Mesothelial cell of epicardium (in vitro differentiated cells): ENCODE measurements around the gene ELK4. TPM values are rescaled to one million over a fixed set of nuclear protein-coding genes. Genes with fewer than 3 reads are reported as not detected.

ENCODE experiments used
- DNase-seq, 2 experiments: peaks; one replicate each; pipeline ENCODE4 v3.0.0; 2021; ENCODE audit warnings: low spot score in 2 of 2; ENCODE audit not compliant: unreplicated experiment in 2 of 2
- H3K27ac Mint-ChIP-seq: 2 replicates; pipeline ENCODE4 v1.8.0; 2021; ENCODE audit warnings: mixed read lengths
- H3K27me3 Mint-ChIP-seq: 2 replicates; pipeline ENCODE4 v1.8.0; 2021; ENCODE audit warnings: low read depth, mixed read lengths
- H3K36me3 Mint-ChIP-seq: 2 replicates; pipeline ENCODE4 v1.8.0; 2021; ENCODE audit warnings: mixed read lengths
- H3K4me1 Mint-ChIP-seq: 2 replicates; pipeline ENCODE4 v1.8.0; 2021; ENCODE audit warnings: mixed read lengths
- H3K4me3 Mint-ChIP-seq: 2 replicates; pipeline ENCODE4 v1.8.0; 2021; ENCODE audit warnings: mild to moderate bottlenecking, moderate library complexity, mixed read lengths
- H3K9me3 Mint-ChIP-seq: 2 replicates; pipeline ENCODE4 v1.8.0; 2021; ENCODE audit warnings: mixed read lengths
- total RNA-seq: library from RNA; stranded (reverse); gene quantifications from 3 replicates; pipeline ENCODE4 v1.2.1, GENCODE V29; 2021
- TF ChIP-seq, protein P1 (sequence below): fragments of 200-600 bp; sonication (generic); IDR thresholded peaks from one replicate; pipeline ENCODE4 v1.5.0; 2021; ENCODE audit warnings: antibody characterized with exemption; ENCODE audit not compliant: unreplicated experiment

Gene ELK4
- total RNA-seq, 1 donor from 2014 or later, result 36.8 TPM

DNA sequence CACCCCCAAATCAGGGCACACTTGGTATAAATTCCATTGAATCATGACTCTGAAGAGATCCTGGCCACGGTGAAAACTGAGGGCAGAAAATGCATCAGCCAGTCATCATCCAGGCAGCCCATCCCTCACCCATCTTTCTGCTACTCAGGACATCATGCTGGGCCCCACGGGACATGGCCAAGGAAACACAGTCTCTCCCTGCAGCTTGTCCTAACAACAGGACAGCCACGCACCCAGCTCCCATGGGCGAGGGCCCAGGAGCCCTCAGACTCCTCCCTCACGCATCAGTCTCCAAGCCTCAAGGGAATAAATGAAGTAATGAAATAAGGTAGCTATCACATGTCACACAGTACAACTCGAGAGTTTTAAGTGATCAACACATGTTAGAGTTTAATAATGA is 37.8 kb downstream of the ELK4 start:
- no peak for DNase-seq
- no peak overlapping the region for H3K4me3 Mint-ChIP-seq
- no peaks in the 10 kb centered on the region for H3K9me3 Mint-ChIP-seq
- H3K27me3 Mint-ChIP-seq, result peaks cover 8% of the 10 kb centered on the region
- H3K4me1 Mint-ChIP-seq, result peaks cover 7% of the 10 kb centered on the region
- TF ChIP-seq, protein P1, sequence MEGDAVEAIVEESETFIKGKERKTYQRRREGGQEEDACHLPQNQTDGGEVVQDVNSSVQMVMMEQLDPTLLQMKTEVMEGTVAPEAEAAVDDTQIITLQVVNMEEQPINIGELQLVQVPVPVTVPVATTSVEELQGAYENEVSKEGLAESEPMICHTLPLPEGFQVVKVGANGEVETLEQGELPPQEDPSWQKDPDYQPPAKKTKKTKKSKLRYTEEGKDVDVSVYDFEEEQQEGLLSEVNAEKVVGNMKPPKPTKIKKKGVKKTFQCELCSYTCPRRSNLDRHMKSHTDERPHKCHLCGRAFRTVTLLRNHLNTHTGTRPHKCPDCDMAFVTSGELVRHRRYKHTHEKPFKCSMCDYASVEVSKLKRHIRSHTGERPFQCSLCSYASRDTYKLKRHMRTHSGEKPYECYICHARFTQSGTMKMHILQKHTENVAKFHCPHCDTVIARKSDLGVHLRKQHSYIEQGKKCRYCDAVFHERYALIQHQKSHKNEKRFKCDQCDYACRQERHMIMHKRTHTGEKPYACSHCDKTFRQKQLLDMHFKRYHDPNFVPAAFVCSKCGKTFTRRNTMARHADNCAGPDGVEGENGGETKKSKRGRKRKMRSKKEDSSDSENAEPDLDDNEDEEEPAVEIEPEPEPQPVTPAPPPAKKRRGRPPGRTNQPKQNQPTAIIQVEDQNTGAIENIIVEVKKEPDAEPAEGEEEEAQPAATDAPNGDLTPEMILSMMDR, result no peak
- H3K36me3 Mint-ChIP-seq, result peaks cover 5% of the 10 kb centered on the region
- no peak overlapping the region for H3K27ac Mint-ChIP-seq

DNA sequence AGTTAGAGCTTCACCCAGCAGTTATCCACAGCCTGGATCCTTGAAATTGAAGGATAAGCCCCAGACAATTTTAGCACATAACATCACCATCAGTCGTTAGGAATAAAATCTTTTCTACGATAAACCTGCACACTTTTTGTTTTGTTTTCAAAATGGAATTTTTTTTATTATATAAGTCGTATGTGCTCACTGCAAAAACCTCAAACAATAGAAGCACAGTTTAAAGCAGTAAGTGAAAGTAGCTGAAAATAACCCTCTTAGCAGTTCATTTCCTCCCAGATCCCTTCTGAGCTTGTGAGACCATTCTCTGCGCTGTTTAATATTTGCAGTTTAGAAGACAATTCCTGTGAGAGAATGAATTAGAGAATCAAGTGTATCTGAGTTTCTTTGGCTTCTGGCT is 38.3 kb downstream of the ELK4 start:
- H3K4me1 Mint-ChIP-seq, result peaks cover 5% of the 10 kb centered on the region
- no peak overlapping the region for H3K27ac Mint-ChIP-seq
- TF ChIP-seq, protein P1, result no peak
- H3K36me3 Mint-ChIP-seq, result peaks cover 5% of the 10 kb centered on the region
- peaks cover 10% of the 10 kb centered on the region for H3K27me3 Mint-ChIP-seq
- no peak for DNase-seq
- no peaks in the 10 kb centered on the region for H3K9me3 Mint-ChIP-seq
- no peak overlapping the region for H3K4me3 Mint-ChIP-seq

DNA sequence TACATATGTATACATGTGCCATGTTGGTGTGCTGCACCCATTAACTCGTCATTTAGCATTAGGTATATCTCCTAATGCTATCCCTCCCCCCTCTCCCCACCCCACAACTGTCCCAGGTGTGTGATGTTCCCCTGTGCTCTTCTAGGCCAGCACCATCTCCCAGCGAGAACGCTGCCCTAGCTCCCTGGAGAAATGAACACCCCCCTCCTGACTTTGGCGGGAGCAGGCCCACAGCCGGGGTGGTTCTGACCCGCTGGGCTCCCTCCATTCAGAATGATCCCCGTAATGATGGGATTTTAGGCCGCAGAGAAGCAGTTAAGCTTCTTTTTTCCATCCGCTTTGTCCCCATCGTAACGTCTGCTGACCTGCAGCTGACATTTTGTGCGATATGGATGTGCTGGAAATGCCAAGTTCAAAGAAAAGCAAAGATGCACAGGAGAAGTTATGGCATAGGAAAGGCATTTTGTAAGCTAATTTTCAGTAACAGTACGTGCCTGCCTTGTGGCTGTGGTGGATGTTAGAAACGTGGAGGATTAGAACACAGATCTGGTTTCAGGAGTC is 39.3 kb downstream of the ELK4 start:
- H3K4me3 Mint-ChIP-seq, result peak overlapping the region; percentile 42
- DNase-seq, result no peak
- H3K36me3 Mint-ChIP-seq, result peaks cover 3% of the 10 kb centered on the region
- TF ChIP-seq, protein P1, result no peak
- H3K27ac Mint-ChIP-seq, result no peak overlapping the region
- peaks cover 3% of the 10 kb centered on the region for H3K4me1 Mint-ChIP-seq
- peaks cover 10% of the 10 kb centered on the region for H3K27me3 Mint-ChIP-seq
- no peaks in the 10 kb centered on the region for H3K9me3 Mint-ChIP-seq

DNA sequence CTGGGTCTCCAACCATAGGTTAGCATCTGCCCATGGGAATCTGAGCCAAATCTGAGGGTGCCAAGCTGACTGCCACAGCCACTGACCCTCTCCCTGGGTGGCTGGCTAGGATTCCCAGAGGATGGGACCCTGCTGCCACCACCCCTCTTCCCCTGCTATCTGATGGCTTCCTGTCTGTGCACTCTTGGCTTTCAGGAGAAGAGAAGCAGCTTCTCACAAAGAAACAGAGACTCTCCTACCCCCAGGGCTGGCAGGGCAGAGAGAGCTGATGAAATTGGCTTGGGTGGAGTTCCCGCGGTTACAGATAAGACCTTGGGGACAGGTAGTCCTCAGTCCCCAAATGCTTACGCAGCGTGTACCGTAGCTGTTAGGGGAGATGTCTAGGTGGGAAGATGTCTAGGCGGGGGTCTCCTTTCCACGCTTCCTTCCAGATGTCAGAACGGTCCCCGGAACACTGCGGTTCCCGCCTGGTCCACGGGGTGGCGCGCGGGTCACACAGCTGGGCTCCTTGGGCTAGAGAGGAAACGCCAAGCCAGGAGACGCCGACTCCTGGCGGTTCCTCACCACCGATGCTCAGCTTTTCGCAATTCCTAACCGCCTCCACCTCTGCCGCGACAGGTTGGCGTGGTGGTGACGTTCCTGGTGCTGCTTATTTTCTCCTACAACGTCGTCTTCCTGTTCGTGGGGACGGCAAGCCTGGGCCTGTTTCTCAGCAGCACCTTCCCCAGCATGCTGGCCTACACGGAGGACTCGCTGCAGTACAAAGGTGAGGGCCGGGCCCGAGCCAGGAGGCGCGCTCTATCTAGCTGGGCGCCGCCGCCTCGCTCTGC is 40.1 kb downstream of the ELK4 start:
- peak; percentile 83 to 97 for DNase-seq
- no peaks in the 10 kb centered on the region for H3K9me3 Mint-ChIP-seq
- H3K4me3 Mint-ChIP-seq, result peak overlapping the region; percentile 74
- peaks cover 3% of the 10 kb centered on the region for H3K4me1 Mint-ChIP-seq
- H3K36me3 Mint-ChIP-seq, result peaks cover 2% of the 10 kb centered on the region
- TF ChIP-seq, protein P1, result peak; percentile 91
- peaks cover 10% of the 10 kb centered on the region for H3K27me3 Mint-ChIP-seq
- peak overlapping the region; percentile 56 for H3K27ac Mint-ChIP-seq

DNA sequence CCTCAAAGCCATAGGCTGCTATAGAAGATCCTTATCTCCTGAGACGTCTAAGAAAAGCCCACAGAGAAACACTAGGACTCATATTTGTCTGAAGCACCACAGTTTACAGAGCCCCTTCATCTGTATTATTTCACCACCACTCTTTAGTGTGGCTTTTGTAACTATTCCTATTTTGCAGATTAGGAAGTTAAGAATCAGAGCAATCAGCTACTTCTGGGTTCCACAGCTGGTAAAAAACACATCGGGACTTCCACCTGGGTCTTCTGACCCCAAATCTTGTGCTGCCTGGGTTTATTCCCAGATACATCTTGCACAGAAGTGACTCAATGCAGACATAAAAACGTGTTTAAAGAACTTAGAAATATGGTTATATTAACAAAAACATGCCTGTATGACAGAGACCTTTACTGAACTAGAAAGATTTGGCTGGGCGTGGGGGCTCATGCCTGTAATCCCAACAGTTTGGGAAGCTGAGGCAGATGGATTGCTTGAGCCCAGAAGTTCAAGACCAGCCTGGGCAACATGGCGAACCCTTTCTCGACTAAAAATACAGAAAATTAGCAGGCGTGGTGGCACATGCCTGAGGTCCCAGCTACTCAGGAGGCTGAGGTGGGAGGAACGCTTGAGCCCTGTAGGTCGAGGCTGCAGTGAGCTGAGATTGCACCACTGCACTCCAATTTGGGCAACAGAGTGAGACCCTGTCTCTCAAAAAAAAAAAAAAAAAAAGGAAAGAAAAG is 40.9 kb downstream of the ELK4 start:
- DNase-seq, result no peak
- Mint-ChIP-seq H3K4me3 (no peak overlapping the region), H3K27ac (no peak overlapping the region), H3K27me3 (peaks cover 10% of the 10 kb centered on the region), H3K4me1 (peaks cover 3% of the 10 kb centered on the region), H3K36me3 (peaks cover 2% of the 10 kb centered on the region), H3K9me3 (no peaks in the 10 kb centered on the region)
- TF ChIP-seq, protein P1, result no peak
